Hematopoietic multipotent progenitor cell treated with erythropoietin and hydrocortisone succinate and interleukin-3 and kit ligand, for 17 days (in vitro differentiated cells): ENCODE data around the gene CBLB.

Experiments
- DNase-seq: peaks from one replicate; pipeline ENCODE4 v3.0.0-alpha.2; 2015; ENCODE audit warnings: low spot score

Gene CBLB

GRCh38 chr3:105845488-105845887, 23.3 kb downstream of the CBLB start:
- DNase-seq: no peak

DNA sequence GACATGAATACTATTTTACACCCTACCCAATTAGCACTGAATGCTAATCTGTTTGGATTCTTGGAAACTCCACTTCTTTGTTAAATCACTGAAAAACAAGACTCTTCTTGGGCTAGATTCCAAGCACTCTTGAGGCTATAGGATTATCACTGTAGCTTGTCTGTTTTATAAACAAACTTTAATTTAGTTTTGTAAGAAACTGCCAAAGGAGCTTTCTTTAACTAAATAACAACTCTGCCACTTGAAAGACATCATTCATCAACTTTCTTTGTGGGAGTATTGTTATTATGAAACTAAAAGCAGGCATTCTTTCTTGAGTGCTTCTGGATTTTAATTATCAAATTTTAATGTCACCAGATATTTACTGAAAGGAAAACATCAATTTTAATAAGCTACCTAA, 24.1 kb downstream of the CBLB start:
- no peak for DNase-seq

DNA sequence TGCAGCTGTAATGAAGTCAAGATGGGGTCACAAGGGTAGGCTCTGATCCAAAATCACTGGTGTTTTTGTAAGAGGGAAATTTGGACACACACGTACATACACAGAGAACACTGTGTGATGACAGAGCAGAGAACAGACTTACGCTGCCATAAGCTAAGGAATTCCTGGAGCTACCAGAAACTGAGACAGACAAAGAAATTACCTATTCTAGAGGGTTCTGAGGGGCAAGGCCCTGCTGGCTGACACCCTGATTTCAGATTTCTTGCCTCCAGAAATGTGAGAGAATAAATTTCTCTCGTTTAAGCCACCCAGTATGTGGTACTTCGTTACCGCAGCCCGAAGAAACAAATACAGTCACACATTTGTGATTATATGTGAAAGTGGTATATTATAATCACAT, 24.8 kb downstream of the CBLB start:
- no peak for DNase-seq

DNA sequence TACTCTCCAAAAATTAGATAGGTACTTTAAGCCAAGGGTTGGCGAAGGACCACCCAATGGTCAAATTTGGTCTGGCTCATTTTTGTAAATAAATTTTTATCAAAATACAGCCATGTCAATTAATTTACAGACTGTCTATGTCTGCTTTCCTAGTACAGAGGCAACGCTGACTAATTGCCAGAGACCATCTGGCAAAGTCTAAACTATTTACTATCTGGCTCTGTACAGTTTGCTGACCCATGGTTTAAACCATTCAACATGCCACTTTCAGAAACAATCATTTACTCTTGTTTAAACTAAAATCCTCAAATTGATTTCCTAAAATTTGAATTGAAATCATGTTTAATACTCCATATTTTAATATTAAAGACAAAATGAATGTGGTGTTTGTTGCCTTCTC, 25.9 kb downstream of the CBLB start:
- DNase-seq: no peak

GRCh38 chr3:105842449-105842848, 26.4 kb downstream of the CBLB start:
- no peak for DNase-seq

DNA sequence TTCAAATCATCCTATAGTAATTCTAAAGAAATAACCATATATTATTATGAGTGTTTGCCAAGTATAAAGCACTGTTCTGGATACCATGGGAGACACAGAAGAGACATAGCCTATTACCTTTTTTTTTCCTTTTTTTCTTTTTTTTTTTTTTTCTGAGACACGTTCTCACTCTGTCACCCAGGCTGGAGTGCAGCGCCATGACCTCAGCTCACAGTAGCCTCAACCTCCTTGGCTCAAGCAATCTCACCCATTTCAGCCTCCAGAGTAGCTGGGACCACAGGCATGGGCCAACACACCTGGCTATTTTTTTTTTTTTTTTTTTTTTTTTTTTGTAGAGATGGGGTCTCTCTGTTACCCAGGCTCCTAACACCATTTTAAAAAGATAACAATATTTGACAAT, 30.9 kb downstream of the CBLB start:
- DNase-seq: no peak

DNA sequence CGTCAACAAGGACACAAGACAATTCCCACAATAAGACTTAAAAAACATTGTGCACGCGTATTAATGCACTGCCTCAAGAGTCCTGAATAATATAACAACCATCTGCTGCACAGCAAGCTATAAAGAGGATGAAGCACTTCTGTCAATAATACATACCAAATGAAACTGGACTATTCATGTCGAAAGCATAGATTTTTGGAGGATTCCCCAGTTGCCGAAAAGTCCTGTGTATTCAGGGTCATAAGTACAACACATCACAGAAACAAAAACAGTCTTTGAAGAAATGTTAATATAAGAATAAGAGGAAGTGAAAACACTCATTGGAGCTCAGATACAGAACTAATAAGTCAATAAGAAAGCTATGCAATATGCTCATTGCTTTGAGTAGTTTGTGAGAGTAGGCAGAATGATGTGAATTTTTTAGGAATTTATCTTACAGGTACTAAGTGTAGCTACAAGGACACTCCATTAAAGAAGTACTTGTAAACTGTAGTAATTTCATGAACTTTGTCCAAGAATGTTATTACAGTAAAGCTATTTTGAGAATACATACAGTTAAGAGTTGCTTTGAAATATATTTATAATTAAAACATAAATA, 31.6 kb downstream of the CBLB start:
- DNase-seq: no peak

DNA sequence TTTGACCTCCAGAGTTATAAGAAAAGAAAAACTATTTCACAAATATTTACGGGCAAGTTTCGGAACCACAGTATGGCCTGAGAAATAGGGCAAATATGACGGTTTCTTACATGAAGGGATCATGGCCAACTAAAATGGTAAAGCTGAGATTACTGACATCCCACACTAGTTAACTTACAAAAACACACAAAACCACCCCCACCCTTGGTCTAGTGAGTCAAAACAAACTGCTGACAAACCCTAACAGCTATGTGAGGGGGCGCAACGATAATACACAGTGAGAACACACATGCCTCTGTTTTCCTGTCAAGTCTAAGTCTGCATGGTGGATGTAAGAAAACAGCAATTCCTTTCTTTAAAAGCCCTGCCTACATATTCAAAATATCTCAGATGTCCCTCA, 32.3 kb downstream of the CBLB start:
- no peak for DNase-seq

DNA sequence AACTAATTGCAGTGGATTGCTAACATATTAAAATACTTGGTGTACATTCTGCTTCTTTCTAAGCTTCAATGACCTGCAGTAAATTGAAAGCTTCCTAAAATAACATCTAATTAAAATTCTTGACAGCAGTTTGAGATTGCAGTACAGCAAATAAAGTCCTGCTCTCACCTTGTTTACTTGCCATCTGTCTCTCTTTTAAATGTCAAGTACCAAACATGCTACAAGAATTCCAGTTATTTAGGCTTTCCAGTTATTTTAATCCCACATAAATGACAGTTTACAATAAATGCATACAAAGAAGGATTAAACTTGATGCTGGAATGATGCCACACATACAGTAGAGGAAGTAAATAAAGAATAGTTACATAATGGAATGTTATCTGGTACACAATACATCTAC, 33.2 kb downstream of the CBLB start:
- DNase-seq: no peak

- no peak for DNase-seq
These were observed 34.0 kb downstream of the CBLB start for GRCh38 chr3:105834768-105835167.

DNA sequence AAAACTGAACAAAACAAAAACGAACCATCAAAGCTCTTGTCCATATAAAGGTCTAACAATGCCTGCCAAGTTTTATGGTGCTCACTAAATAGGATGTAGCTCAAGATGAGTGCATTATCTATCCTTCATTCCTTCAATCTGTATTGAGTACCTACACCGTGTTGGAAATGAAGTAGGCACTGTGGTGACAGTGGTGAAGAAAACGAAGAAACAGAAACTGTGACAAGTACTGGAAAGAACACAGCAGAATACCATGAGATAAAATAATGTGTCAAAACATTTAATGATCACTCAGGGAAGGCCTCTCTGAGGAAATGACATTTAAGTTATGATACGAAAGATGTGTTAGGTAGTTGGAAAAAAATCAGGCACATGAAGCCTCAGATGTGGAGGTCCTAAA, 36.2 kb downstream of the CBLB start:
- no peak for DNase-seq

DNA sequence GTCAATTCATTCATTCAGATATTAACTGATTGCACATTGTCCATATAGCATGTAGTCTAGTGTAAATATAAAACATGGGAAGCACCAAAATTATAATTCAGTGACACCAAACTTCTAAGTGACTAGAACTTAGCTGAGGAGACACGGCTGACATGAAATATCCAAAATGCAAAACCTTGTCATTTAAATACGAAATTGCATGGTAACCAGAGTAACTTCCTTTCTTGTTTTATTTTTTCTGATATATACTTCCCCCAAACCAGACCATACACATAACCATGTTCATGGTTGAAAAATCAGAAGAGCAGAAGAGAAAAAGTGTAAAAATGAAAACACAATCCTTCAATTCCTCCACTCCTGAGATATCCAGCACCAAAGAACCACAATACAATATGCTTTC, 38.0 kb downstream of the CBLB start:
- no peak for DNase-seq

- no peak for DNase-seq
These were observed 38.8 kb downstream of the CBLB start for GRCh38 chr3:105829871-105830622.

DNA sequence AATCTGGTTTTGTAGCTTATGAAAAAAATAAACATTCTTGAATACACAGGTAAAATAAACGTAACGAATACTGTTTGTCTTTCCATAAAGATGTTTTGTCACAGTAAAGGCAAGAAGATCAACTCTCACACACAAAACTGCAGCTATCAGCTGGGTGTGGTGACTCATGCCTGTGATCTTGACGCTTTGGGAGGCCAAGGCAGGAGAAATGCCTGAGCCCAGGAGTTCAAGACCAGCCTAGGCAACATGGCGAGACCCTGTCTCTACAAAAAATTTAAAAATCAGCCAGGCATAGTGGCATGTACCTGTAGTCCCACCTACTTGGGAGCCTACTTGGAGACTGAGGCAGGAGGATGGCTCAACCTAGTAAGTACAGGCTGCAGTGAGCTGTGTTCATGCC, 39.6 kb downstream of the CBLB start:
- no peak for DNase-seq

GRCh38 chr3:105828703-105829102, 40.1 kb downstream of the CBLB start:
- DNase-seq: no peak

DNA sequence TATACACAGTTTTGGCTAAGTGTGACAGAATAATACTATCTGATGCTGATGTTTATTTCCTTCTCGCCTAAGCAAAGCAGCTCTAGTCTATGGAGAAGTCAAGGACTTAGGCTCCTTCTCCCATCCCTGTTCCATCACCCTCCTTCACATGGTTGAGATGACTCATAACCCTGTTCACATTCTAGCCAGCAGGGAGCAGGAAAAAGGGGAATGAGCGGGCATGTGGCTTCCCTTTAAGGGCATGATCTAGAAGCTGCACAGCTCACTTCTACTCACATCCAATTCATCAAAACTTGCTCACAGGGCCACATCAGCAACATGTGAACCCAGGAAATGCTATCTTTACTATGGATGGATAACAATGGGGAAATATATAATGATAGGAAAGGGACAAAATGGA, 40.9 kb downstream of the CBLB start:
- DNase-seq: no peak

DNA sequence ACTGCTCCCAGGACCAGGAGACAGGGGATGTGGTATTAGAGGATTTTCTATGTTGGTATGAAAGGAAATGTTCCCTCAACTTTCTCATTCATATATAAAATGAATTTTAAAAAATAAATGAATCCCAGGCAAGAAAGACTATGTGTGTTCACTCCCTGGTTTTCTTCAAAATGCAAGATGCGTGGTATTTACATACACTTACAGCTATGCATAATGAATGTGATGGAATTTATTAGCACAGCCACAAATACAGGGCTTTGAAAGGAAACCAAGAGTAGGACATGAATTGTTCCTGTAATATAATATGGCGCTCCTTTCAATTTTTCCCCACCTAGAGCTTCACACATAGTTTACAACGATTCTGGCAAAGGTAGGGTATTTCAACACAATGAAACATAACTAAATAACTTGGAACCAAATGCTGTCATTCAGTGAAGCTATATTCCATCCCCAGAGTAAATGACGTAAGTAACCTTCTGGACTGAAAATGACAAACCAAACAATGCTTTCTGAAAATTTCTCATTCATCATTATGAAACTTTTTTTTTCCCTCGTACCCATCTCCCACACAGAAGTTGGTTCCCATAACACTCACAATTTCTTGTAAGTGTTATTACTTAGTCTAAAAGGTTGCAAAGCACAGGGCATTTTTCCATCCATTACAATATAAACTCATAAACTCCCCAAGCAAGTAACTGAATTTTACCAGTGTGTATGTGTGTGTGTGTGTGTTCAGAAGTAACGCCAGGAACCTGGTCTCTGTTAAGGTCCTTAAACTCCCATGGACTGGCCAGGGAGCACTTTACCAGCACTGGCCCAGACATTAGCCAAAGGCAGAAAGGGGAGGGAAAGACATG, 41.8 kb downstream of the CBLB start:
- DNase-seq: no peak

DNA sequence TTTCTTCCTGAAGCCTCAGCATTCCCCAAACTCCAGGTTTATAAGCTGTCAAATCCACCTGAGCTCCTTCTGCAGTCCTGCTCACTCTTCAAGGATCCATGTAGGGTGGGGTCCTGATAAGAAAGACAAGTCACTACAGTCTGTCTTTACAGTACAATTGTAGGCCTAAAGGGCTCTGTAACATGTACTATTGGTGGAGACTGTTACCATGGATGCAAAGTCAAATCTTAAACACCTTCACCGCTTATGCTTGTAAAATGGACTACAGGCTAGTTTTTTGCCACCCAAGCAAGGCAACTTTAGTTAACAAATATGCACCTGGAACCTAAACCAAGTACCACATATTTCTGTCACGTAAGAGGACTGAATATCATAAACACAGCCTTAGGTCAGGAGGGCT, 44.7 kb downstream of the CBLB start:
- DNase-seq: no peak

- no peak for DNase-seq
These were observed 45.5 kb downstream of the CBLB start for GRCh38 chr3:105823149-105823867.

DNA sequence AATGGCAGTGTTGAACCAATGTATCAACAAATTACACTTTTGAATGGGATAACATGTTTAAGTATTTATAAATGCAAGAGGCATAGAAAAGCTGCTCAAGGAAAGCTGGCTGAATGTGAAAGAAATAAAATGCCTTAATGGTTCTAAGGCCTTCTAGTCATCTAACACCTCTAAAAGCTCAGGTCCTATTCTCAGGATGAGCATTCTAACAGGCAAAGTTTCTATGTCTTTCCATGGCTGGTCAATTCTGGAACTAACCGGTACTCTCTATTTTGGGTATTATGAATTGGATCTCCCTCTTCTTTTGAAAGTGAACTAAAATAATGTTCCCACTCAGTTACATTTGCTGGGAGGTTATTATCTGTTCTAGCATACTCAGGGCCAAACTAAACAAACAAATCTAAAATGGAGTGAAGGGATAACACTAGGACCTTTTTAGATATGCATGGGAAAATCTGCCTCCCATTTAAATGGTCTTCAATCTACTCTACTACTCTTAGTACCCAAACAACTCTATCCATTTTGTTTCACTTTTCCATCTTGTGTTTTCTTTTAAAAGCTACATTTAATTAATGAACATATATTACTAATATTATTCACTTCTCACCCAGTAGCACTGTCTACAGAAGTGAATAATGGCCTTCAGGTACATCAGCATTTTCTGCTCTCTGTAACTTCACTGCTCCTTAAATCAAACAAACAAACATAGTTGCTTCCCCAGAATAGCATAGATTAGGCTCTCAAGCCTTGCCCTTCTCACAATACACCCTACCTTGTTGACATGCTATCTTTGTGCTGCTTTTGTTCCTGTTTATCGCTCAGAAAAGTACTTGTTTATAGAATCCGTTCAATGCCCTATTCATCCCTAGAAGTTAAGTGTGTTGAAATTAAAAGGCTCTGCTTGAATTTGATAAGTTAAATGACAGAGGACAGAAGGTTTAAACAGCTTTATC, 46.4 kb downstream of the CBLB start:
- no peak for DNase-seq

- no peak for DNase-seq
These were observed 47.4 kb downstream of the CBLB start for GRCh38 chr3:105821433-105821832.
